IMR-90 (cell line): ENCODE data around the gene DGKB.

ENCODE experiments used
- POLR2A ChIP-seq: IDR thresholded peaks from 2 replicates; pipeline ENCODE4 v1.6.1; 2012; ENCODE audit warnings: mild to moderate bottlenecking, low read depth, low read length
- RFX5 ChIP-seq: IDR thresholded peaks from 2 replicates; pipeline ENCODE4 v1.8.0; 2012; ENCODE audit warnings: low read depth, mild to moderate bottlenecking, low read length, moderate library complexity
- SMC3 ChIP-seq: fragments of 150-350 bp; IDR thresholded peaks from 2 replicates; pipeline ENCODE4 v1.6.1; 2016; ENCODE audit warnings: low read depth, mild to moderate bottlenecking, antibody characterized with exemption, low read length, moderate library complexity
- TF ChIP-seq, protein P1 (sequence below): conservative IDR thresholded peaks from 2 replicates; pipeline ENCODE4 v1.5.1; 2012; ENCODE audit warnings: mild to moderate bottlenecking, low read depth, low read length, improper control_type of control experiment
- TF ChIP-seq, protein P2 (sequence below): fragments of 150-350 bp; IDR thresholded peaks from 2 replicates; pipeline ENCODE4 v1.6.1; 2017; ENCODE audit warnings: mild to moderate bottlenecking, antibody characterized with exemption, low read length, low read depth

DNA sequence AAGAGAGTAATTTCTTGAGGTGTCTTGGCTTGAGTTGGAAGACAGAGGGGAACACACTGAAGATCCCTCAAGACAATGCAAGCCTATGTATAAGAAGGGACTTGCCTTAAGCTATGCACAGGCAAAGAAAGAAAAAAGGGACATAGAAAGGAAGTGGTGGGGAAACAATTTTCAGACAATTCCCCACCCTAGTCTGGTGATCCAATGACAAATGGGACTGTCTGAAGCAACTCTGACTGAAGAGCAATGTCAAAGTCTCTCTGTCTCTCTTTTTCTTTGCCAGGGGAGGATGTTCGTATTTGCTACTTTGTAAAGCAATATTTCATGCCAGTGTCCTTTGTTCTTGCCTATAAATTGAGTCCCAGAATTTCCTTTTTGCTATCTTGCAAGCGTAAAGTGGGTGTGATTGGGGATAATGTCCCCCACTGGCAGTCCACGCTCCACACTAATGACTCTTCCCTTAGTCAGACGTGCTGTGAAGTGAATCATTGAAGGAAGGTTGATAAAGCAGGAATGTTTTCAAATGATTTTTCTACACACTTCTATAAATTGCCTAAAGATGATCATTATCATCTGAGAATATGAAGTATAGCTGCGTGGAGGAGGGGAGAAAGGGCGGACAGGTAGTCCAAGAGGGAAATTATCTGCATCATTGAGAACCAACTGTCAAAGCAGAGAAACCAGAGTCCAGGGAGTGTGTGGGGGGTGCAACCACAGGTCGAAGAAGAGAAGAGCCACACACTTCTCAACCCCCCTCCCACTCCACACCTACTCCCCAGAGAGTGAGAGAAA lies 669.3 kb downstream of the DGKB start:
- TF ChIP-seq, protein P1, sequence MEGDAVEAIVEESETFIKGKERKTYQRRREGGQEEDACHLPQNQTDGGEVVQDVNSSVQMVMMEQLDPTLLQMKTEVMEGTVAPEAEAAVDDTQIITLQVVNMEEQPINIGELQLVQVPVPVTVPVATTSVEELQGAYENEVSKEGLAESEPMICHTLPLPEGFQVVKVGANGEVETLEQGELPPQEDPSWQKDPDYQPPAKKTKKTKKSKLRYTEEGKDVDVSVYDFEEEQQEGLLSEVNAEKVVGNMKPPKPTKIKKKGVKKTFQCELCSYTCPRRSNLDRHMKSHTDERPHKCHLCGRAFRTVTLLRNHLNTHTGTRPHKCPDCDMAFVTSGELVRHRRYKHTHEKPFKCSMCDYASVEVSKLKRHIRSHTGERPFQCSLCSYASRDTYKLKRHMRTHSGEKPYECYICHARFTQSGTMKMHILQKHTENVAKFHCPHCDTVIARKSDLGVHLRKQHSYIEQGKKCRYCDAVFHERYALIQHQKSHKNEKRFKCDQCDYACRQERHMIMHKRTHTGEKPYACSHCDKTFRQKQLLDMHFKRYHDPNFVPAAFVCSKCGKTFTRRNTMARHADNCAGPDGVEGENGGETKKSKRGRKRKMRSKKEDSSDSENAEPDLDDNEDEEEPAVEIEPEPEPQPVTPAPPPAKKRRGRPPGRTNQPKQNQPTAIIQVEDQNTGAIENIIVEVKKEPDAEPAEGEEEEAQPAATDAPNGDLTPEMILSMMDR: no peak
- TF ChIP-seq, protein P2, sequence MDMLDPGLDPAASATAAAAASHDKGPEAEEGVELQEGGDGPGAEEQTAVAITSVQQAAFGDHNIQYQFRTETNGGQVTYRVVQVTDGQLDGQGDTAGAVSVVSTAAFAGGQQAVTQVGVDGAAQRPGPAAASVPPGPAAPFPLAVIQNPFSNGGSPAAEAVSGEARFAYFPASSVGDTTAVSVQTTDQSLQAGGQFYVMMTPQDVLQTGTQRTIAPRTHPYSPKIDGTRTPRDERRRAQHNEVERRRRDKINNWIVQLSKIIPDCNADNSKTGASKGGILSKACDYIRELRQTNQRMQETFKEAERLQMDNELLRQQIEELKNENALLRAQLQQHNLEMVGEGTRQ: no peak
- TF ChIP-seq RFX5: no peak
- TF ChIP-seq POLR2A: no peak
- no peak for TF ChIP-seq SMC3
